Naive B cell (primary cell): ENCODE data around the gene HUS1B. TPM values are rescaled to one million over a fixed set of nuclear protein-coding genes. Genes with fewer than 3 reads are reported as not detected.
"Not testable (repeated sequence)": the region's sequence is repeated elsewhere in the genome, so short reads cannot be mapped to it uniquely, and the experiment has no call there.

Experiments used
- ATAC-seq, 2 donors: fragments of 150-1000 bp; cut with Tn5 transposase; 2 replicates each; pipeline ENCODE4 v1.10.0; 2021; ENCODE audit warnings: low read depth in 2 of 2, mild to moderate bottlenecking in 2 of 2, moderate library complexity in 2 of 2
- DNase-seq: peaks from one replicate; pipeline ENCODE4 v3.0.0; 2022
- H3K27ac Mint-ChIP-seq, 6 donors: one replicate each; pipeline ENCODE4 v1.8.0; 2020 to 2022; ENCODE audit warnings: mild to moderate bottlenecking in 6 of 6, mixed read lengths in 6 of 6, moderate library complexity in 5 of 6, inconsistent platforms in 2 of 6
- H3K27me3 Mint-ChIP-seq, 3 donors: one replicate each; pipeline ENCODE4 v1.8.0; 2021 to 2022; ENCODE audit warnings: mixed read lengths in 3 of 3, mild to moderate bottlenecking in 1 of 3
- H3K36me3 Mint-ChIP-seq, 2 donors: one replicate each; pipeline ENCODE4 v1.8.0; 2020 to 2022; ENCODE audit warnings: mixed read lengths in 2 of 2, inconsistent platforms in 1 of 2, mild to moderate bottlenecking in 1 of 2
- H3K4me1 Mint-ChIP-seq, 3 donors: one replicate each; pipeline ENCODE4 v1.8.0; 2020 to 2022; ENCODE audit warnings: mixed read lengths in 3 of 3, inconsistent platforms in 1 of 3, mild to moderate bottlenecking in 1 of 3, moderate library complexity in 1 of 3
- H3K4me3 Mint-ChIP-seq, 8 donors: one replicate each; pipeline ENCODE4 v1.8.0; 2020 to 2022; ENCODE audit warnings: mild to moderate bottlenecking in 8 of 8, mixed read lengths in 8 of 8, moderate library complexity in 8 of 8, inconsistent platforms in 2 of 8
- H3K9me3 Mint-ChIP-seq, 7 donors: one replicate each; pipeline ENCODE4 v1.8.0; 2020 to 2022; ENCODE audit warnings: mixed read lengths in 7 of 7, mild to moderate bottlenecking in 5 of 7, inconsistent platforms in 2 of 7, moderate library complexity in 1 of 7
- polyA plus RNA-seq, 6 donors: library from polyadenylated mRNA; unstranded; fragments of 300-500 nt; fragmentation: Illumina TruSeq; gene quantifications; one replicate each; pipeline ENCODE4 v1.2.3, GENCODE V29; 2021; ENCODE audit warnings: low read depth in 6 of 6

The HUS1B gene
- polyA plus RNA-seq, 6 donors from 2014 or later: 1.7 to 2.2 (median 2.0) TPM; not detected in 2

DNA sequence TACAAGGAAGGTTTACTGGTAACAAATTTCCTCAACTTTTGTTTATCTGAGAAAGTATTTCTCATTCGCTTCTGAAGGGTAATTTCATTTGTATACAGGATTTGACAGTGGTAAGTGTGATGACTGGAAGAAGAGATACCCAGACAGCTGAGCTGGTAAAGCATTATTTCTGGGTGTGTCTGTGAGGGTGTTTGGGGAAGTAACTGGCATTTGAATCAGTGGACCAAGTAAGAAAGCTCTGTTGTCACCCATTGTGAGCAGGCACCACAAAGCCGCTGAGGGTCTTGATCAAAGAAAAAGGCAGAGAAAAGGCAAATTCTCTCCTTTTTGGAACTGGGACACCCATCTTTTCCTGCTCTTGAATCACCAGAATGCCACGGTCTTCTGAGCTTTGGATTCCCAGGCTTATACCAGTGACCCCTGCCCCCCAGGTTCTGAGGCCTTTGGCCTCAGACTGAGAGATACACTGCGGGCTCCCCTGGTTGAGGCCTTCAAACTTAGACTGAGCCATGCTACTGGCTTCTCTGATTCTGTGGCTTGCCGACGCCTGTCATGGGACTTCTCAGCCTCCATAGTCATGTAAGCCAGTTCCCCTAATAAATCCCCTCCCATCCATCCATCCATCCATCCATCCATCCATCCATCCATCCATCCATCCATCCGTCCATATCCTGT, 10.5 kb upstream of the HUS1B start:
- H3K9me3 Mint-ChIP-seq: peaks cover 6 to 24% (median 8%) of the 10 kb centered on the region in 7 donors
- ATAC-seq (peak in 1 of 2 donors; percentile 99), DNase-seq (peak; percentile 53)
- H3K36me3 Mint-ChIP-seq: peaks cover 7 to 19% of the 10 kb centered on the region in 2 donors
- H3K4me3 Mint-ChIP-seq: peak overlapping the region in 2 of 8 donors; percentile 47 to 53
- H3K27me3 Mint-ChIP-seq: no peaks in the 10 kb centered on the region
- H3K4me1 Mint-ChIP-seq: peaks cover 36 to 49% (median 45%) of the 10 kb centered on the region in 3 donors
- peak overlapping the region in 2 of 6 donors; percentile 84 to 91 for H3K27ac Mint-ChIP-seq

DNA sequence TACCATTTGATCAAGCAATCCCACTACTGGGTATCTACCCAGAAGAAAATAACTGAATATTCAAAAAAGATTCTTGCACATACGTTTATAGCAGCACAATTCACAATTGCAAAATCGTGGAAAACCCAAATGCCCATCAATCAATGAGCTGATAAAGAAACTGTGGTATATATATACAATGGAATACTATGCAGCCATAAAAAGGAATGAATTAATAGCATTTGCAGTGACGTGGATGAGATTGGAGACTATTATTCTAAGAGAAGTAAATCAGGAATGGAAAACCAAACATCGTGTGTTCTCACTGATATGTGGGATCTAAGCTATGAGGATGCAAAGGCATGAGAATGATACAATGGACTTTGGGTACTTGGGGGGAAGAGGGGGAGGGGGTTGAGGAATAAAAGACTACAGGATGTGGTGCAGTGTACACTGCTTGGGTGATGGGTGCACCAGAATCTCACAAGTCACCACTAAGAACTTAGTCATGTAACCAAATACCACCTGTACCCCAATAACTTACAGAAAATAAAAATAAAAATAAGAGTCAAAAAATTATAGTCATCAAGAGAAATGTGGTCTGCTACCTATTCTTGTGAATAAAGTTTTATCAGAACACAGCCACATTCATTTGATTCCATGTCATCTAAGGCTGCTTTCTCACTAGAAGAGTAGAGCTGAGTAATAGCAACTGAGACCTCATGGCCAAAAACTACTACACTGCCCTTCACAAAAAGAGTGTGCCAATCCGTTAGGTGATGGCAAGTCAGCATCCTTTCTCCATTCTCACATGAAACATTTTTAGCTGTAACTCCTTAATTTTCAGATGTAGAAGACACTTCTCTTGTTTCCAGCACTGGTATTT, 8.7 kb upstream of the HUS1B start:
- H3K27me3 Mint-ChIP-seq: no peaks in the 10 kb centered on the region
- no peak overlapping the region for H3K4me3 Mint-ChIP-seq
- no peak for DNase-seq
- H3K36me3 Mint-ChIP-seq: peaks cover 0 to 13% of the 10 kb centered on the region in 2 donors
- H3K27ac Mint-ChIP-seq: peak overlapping the region in 1 of 6 donors; percentile 25
- peaks cover 0 to 17% (median 4%) of the 10 kb centered on the region in 7 donors for H3K9me3 Mint-ChIP-seq
- ATAC-seq: no peak
- H3K4me1 Mint-ChIP-seq: peaks cover 48 to 62% (median 58%) of the 10 kb centered on the region in 3 donors

DNA sequence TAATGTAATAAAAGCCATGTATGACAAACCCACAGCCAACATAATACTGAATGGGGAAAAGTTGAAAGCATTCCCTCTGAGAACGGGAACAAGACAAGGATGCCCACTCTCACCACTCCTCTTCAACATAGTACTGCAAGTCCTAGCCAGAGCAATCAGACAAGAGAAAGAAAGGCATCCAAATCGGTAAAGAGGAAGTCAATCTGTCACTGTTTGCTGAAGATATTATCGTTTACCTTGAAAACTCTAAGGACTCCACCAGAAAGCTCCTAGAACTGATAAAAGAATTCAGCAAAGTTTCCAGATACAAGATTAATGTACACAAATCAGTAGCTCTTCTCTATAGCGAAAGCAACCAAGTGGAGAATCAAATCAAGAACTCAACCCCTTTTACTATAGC, 6.9 kb upstream of the HUS1B start:
- Mint-ChIP-seq H3K36me3 (peaks cover 0 to 14% of the 10 kb centered on the region in 2 donors), H3K27ac (peak overlapping the region in 3 of 6 donors; percentile 27 to 79 (median 50)), H3K4me1 (peaks cover 54 to 72% (median 62%) of the 10 kb centered on the region in 3 donors), H3K4me3 (peak overlapping the region in 3 of 8 donors; percentile 49 to 66 (median 60)), H3K9me3 (peaks cover 0 to 17% (median 4%) of the 10 kb centered on the region in 7 donors)
- not testable (repeated sequence) for ATAC-seq, DNase-seq, H3K27me3 Mint-ChIP-seq

DNA sequence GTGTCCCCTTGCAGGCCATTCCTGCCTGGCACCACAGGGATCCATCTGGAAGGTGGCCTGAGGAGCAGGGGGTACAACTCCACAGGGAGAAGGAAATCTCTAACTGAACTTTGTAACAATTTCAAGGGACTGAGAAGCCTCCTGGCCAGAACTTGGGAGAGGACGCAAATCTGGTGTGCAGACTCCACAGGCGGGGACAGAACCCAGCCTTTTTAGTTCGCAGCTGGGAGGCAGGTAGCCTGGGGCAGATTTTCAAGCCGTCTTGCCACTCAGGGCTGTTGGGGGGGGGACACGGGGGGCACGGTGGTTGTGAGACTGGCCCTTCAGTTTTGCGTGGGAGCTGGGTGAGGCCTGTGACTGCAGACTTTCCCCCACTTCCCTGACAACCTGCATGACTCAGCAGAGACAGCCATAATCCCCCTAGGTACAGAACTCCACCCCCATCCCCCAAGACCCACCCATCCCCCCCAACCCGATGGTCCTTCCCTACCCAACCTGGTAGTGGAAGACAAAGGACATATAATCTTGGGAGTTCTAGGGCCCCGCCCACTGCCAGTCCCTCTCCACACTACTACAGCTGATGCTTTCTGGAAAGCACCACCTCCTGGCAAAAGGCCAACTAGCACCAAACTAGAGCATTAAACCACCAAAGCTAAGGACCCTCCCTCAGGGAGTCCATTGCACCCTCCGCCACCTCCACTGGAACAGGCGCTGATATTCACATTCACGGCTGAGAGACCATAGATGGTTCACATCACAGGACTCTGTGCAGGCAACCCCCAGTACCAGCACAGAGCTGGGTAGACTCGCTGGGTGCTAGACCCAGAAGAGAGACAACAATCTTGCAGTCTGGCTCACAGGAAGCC, 3.0 kb upstream of the HUS1B start:
- DNase-seq: no peak
- Mint-ChIP-seq H3K36me3 (peaks cover 14 to 22% of the 10 kb centered on the region in 2 donors), H3K4me1 (peaks cover 46 to 66% (median 47%) of the 10 kb centered on the region in 3 donors), H3K9me3 (peaks cover 0 to 13% (median 2%) of the 10 kb centered on the region in 7 donors), H3K27ac (peak overlapping the region in 3 of 6 donors; percentile 39 to 70 (median 54)), H3K4me3 (peak overlapping the region in 1 of 8 donors; percentile 30), H3K27me3 (no peaks in the 10 kb centered on the region)
- no peak for ATAC-seq

DNA sequence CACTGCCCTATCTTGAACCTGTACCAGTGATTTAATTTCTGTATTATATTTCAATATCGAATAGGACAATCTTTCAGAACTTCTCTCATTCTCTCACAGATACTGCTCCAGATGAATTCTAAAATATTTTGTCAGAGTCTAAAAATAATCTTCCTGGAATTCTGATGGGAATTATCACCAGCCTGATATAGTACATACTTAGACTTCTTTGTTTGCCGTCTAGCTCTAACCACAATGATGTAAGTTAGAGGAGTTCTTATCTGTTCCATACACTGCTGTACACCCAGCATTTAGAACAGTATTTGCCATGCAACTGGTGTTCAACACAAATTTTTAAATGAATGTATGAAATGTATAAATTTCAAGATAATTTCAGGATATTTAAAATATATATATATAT, 1.3 kb upstream of the HUS1B start:
- Mint-ChIP-seq H3K27me3 (no peaks in the 10 kb centered on the region), H3K4me1 (peaks cover 32 to 55% (median 40%) of the 10 kb centered on the region in 3 donors), H3K4me3 (no peak overlapping the region), H3K36me3 (peaks cover 21 to 28% of the 10 kb centered on the region in 2 donors), H3K9me3 (peaks cover 0 to 8% (median 4%) of the 10 kb centered on the region in 7 donors), H3K27ac (peak overlapping the region in 2 of 6 donors; percentile 41 to 81)
- no peak for DNase-seq
- ATAC-seq: no peak

DNA sequence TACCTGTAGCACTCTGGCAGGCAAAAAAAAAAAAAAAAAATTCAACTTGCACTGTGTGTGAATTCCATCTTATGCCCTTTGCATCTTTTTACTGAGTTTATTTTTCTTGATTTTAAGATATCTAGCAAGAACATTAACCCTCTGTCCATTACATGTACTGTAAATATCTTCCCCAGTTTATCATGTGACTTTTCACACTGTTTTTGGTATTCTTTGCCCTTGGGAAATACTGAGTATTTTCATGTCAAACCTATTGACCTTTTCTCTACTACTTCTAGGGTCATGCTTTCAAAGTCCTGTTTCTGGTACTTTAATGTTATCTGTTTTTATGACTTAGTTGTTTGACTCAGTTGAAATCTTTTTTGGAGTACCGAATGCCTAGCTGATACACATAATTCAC, 843 bp upstream of the HUS1B start:
- Mint-ChIP-seq H3K27me3 (no peaks in the 10 kb centered on the region), H3K9me3 (peaks cover 0 to 8% (median 4%) of the 10 kb centered on the region in 7 donors), H3K4me3 (no peak overlapping the region), H3K4me1 (peaks cover 27 to 55% (median 35%) of the 10 kb centered on the region in 3 donors), H3K27ac (peak overlapping the region in 2 of 6 donors; percentile 41 to 81), H3K36me3 (peaks cover 21 to 28% of the 10 kb centered on the region in 2 donors)
- no peak for DNase-seq
- no peak for ATAC-seq

DNA sequence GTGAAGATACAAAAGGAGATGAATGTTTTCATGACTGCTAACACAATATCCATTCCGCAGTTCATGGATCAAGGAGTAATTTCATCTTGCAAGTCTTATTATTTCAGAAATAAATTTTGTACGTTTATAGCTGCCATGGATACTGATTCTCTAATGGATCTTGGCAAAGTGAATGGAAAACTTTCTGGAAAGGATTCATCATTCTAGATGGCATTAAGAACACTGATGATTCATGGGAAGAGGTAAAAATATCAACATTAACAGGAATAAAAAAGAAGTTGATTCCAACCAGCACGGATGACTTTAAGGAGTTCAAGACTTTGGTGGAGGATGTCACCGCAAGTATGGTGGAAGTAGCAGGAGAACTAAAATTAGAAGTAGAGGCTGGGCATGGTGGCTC, 2.8 kb downstream of the HUS1B start:
- Mint-ChIP-seq H3K27ac (no peak overlapping the region), H3K27me3 (no peaks in the 10 kb centered on the region), H3K4me3 (no peak overlapping the region), H3K36me3 (peaks cover 21 to 23% of the 10 kb centered on the region in 2 donors), H3K4me1 (peaks cover 0 to 21% (median 11%) of the 10 kb centered on the region in 3 donors), H3K9me3 (peaks cover 0 to 5% (median 4%) of the 10 kb centered on the region in 7 donors)
- DNase-seq: no peak
- ATAC-seq: no peak

DNA sequence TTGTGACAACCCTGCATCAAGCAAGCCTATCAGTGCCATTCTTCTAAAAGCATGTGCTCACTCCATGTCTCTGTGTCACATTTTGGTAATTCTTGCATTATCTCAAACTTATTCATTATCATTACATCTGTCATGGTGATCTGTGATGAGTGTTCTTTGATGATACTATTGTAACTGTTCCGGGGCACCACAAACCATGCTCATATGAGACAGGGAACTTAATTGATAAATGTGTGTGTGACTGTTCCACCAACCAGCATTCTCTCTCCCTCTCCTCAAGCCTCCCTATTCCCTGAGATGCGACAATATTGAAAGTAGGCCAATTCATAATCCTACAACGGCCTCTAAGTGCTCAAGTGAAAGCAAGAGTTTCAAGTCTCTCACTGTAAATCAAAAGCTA, 4.0 kb downstream of the HUS1B start:
- H3K4me1 Mint-ChIP-seq: peaks cover 0 to 15% (median 7%) of the 10 kb centered on the region in 3 donors
- no peaks in the 10 kb centered on the region for H3K27me3 Mint-ChIP-seq
- peaks cover 18 to 19% of the 10 kb centered on the region in 2 donors for H3K36me3 Mint-ChIP-seq
- H3K4me3 Mint-ChIP-seq: no peak overlapping the region
- ATAC-seq (no peak), DNase-seq (no peak)
- peak overlapping the region in 2 of 6 donors; percentile 3 to 46 for H3K27ac Mint-ChIP-seq
- H3K9me3 Mint-ChIP-seq: peaks cover 0 to 5% (median 4%) of the 10 kb centered on the region in 7 donors

DNA sequence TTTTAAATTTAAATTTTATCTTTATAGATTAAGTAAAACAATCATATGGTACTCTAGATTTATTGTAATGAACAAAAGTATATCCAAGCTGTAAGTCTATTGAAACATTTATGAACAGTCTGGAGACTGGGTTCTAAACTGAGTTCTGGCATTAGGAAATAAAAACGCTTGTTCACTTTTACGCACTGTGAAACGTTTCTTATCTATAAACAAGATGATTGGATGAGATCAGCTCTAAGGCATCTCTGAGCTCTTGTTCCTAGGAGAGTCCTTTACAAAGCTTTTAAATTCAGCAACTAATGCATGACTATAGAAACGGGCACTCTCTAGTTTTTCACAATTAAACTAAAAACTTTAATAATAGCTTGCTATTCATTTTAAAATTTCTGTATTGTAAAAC, 6.8 kb downstream of the HUS1B start:
- DNase-seq (no peak), ATAC-seq (no peak)
- H3K4me1 Mint-ChIP-seq: peaks cover 4 to 31% (median 10%) of the 10 kb centered on the region in 3 donors
- peaks cover 0 to 4% (median 3%) of the 10 kb centered on the region in 7 donors for H3K9me3 Mint-ChIP-seq
- no peak overlapping the region for H3K4me3 Mint-ChIP-seq
- peaks cover 6 to 7% of the 10 kb centered on the region in 2 donors for H3K36me3 Mint-ChIP-seq
- H3K27me3 Mint-ChIP-seq: no peaks in the 10 kb centered on the region
- no peak overlapping the region for H3K27ac Mint-ChIP-seq

DNA sequence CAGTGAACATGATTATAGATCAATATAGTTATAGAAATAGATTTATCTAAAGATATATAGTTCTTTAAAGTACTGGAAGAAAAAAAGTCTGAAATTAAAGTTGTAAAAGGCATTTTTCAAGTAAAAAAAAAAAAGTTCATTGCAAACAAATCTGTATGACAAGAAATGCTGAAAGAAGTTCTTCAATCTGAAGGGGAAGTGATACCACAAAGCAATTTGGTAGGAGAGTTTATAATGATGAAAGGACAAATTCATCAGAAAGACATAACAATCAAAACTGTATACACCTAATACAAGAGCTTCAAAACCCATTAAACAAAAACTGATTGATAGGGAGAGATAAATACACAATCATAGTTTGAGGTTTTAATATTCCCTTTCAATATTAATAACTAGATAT, 14.1 kb downstream of the HUS1B start:
- Mint-ChIP-seq H3K27me3 (no peaks in the 10 kb centered on the region), H3K27ac (no peak overlapping the region), H3K4me3 (no peak overlapping the region), H3K4me1 (peaks cover 30 to 55% (median 36%) of the 10 kb centered on the region in 3 donors), H3K36me3 (peaks cover 0 to 19% of the 10 kb centered on the region in 2 donors), H3K9me3 (peaks cover 0 to 5% (median 0%) of the 10 kb centered on the region in 7 donors)
- peak; percentile 35 to 42 for ATAC-seq
- no peak for DNase-seq

DNA sequence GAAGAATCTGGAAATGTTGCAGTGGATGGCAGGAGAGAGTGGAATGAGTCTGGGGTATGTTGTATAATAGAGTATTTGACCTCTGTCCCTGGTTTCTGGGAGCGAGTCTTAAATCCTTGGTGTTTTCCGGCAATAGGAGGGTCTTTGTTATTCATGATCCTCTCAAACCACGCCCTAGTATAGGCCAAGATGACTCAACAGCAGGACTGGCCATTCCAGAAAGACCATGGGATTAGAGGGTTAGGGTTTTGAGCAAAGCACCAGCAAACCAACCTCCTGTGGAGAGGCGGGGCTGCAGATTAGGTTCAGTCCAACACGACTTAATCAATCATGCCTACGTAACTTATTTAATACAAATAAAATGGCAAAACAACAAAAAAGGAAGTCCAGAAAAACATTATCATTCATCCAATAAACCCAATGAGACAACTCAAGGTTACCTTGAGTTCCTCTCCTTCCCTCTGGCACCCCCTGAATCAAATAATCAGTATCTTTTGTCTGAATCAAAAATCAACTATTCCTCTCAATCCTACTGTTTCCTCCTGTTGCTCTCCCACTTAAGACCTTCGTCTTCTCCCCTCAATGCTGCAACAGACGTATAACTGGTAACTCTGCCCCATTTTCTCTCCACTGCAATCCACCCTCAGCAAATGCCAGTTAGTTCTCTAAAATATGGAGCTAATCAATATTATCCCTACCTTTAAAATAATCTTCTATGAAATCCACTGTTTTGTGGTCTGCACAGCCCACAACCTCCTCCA, 15.5 kb downstream of the HUS1B start:
- H3K4me1 Mint-ChIP-seq: peaks cover 31 to 47% (median 36%) of the 10 kb centered on the region in 3 donors

DNA sequence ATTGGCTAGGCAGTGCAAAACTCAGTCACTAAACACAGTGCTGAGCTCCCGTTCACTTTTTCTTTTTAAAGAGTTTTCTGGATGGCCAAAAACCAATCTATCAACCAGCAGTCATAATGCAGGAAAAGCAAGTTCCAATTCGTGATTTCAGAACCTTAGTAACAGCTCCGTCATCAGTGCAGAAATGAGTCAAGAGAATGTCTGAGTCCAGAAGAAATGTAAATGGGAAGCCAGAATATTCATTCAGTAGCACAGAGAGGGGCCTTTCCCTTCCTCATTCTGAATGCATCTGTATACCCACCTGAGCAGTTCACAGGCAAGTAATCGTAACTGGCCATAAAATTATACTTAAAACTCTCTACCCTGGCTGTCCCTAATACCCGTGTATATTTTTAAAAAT, 20.4 kb downstream of the HUS1B start:
- peaks cover 18 to 32% of the 10 kb centered on the region in 2 donors for H3K36me3 Mint-ChIP-seq
- no peak overlapping the region for H3K4me3 Mint-ChIP-seq
- H3K4me1 Mint-ChIP-seq: peaks cover 2 to 18% (median 8%) of the 10 kb centered on the region in 3 donors
- H3K27ac Mint-ChIP-seq: peak overlapping the region in 1 of 6 donors; percentile 49
- H3K27me3 Mint-ChIP-seq: no peaks in the 10 kb centered on the region
- H3K9me3 Mint-ChIP-seq: no peaks in the 10 kb centered on the region
- no peak for DNase-seq
- ATAC-seq: no peak

More for the DNA sequence above, 15.5 kb downstream of the HUS1B start:
- Mint-ChIP-seq H3K9me3 (peaks cover 0 to 5% (median 0%) of the 10 kb centered on the region in 7 donors), H3K27me3 (no peaks in the 10 kb centered on the region), H3K4me3 (peak overlapping the region in 1 of 8 donors; percentile 21), H3K36me3 (peaks cover 12 to 28% of the 10 kb centered on the region in 2 donors), H3K27ac (peak overlapping the region in 2 of 6 donors; percentile 82 to 83)
- DNase-seq (no peak), ATAC-seq (no peak)
